IPS-NIHi11 (cell line): ENCODE results near the gene CAMK1D.

Source experiments
- DNase-seq: peaks from one replicate; pipeline ENCODE4 v3.0.0; 2012; ENCODE audit warnings: mixed read lengths, low spot score

Gene CAMK1D

DNA sequence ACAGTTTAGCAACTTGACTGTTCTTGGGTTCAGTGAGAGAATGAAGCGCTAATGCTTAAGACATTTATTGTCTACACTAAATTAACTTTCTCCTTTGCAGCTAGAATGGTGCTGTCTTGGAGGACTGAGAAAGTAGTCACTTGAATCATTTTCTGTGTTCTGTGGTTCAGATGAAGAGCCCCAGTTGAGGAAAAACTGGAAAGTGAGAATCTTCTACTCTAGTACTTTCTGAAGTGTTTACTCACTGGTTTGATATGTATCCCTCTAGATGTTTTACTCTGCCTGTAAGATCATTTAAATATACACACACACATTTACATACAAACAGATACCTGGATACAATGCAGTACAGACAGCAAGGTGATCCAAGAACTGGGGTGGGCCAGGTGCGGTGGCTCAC is 308.1 kb downstream of the CAMK1D start:
- DNase-seq = no peak

DNA sequence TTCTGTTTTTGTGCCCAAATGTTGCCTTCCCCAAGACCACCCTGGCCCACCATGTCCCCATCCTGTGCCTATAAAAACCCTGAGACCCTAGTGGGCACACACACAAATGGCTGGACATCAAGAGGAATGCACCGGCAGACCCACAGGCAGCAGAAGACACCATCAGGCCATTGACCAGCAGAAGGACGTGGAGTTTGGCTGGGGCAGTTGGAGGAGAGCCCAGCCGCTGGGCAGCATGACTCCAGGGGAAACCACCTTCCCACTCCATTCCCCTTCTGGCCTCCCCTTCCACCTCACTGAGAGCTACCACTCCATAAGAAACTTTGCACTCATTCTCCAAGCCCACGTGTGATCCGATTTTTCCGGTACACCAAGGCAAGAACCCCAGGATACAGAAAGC is 309.2 kb downstream of the CAMK1D start:
- DNase-seq = no peak

DNA sequence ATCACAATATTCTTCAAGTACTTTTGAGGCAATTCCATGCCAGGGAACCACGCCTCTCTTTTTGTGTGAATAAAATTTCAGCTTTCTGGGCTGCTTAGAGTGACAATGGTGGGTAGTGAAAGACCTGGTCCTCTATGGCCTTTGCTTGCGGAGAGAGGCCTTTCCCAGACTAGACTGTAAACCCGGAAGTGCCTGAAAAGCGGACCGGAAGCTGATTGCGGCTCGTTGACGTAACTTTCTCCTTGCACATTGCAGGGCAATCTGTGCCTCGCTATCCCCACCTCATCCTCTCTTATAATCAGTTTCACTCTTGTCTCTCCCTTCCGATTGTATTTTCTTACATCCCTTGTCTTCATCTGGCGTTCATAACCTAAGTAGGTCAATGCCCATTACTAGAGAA is 310.4 kb downstream of the CAMK1D start:
- DNase-seq = no peak

DNA sequence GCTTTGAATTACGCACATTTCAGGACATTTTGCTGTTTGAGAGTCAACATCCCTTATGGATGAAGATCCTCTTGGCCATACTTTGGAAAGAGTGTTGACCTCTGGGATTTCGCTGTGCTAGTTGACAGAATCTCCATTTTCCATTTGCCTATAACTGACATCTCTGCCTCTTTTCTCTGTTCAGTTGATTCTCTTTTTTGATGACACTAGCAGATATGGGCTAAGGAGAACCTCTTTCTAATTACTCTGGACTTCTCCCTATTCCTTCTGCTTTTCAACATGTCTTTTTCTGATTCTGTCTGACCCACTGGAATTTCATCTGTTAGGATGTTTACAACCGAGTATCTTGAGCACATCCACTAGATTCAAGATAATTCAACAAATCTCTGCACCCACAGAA is 311.5 kb downstream of the CAMK1D start:
- no peak for DNase-seq

- DNase-seq = no peak
Measured at GRCh38 chr10:12661671-12662070, 312.3 kb downstream of the CAMK1D start.

DNA sequence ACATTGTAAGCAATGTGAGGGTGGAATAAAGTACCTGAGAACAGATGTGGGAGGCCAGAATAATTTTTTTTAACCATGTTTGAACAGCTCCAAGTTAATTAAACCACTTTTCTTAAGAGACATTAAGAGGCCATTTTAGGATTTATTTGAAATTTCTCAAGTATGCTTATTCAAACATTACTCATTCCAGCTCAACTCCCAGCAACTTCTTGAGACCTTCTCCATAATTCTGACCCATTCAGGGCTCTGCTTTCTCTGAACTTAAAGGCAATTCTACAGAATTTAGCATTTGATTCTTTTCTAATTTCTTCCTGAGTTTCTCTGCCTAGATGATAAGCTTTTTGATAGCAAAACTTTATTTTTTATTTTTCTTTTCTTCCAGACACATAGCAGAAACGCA is 314.5 kb downstream of the CAMK1D start:
- DNase-seq = no peak

GRCh38 chr10:12665501-12665900 is 316.2 kb downstream of the CAMK1D start:
- no peak for DNase-seq

- no peak for DNase-seq
Measured at GRCh38 chr10:12667052-12667451, 317.7 kb downstream of the CAMK1D start.

DNA sequence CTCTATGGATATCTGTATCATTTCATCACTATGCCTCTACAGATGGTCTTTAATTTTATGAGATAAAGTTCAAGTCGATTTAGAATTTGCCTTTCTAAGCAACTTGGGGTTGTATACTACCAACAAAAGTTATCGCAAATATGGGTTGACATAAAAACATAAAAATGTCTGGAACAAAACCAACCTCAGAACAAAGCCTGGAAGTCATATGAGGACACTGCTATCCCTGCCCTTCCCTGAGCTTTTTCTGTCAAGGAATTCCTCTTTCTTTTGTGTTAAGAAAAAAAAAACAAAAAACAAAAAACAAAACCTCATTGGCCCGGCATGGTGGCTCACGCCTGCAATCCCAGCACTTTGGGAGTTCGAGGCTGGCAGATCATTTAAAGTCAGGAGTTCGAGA is 319.3 kb downstream of the CAMK1D start:
- DNase-seq = no peak

- no peak for DNase-seq
Measured at GRCh38 chr10:12670004-12670403, 320.7 kb downstream of the CAMK1D start.

- DNase-seq = no peak
Measured at GRCh38 chr10:12675186-12675585, 325.8 kb downstream of the CAMK1D start.

DNA sequence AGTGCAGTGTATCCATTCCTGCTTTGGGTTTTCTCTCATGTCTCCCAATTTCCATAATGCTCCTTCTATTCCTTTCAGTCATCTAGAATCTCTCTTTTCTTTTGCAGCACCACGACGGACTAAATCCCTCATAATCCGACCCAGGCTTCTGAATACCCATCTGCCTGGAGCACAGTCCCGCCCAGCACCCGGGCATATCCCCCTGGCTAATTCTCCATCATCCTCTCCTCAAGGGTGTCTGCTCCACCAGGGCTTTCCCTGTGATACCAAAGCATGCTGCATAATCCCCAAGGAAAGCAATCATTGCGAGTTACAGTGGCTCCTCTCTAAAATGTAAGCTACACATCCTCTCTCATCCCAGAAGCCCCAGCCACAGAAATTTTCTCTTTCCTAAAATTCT is 330.3 kb downstream of the CAMK1D start:
- no peak for DNase-seq

- DNase-seq = no peak
Measured at GRCh38 chr10:12681252-12681651, 331.9 kb downstream of the CAMK1D start.

DNA sequence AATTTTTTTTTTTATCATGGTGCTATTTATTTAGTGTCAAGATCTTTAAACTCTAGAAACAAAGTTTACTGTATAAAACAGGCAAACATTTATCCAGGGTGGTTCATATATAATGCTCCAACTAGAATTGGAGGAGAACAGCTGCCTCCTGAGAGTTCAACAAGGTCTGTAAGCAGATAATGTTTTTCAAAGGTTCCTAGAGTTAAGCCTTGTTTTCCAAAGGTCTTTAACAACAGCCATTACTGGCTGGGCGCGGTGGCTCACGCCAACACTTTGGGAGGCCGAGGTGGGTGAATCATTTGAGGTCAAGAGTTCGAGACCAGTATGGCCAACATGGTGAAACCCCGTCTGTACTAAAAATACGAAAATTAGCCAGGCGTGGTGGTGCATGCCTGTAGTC is 335.4 kb downstream of the CAMK1D start:
- DNase-seq = no peak

GRCh38 chr10:12685261-12686058 is 336.1 kb downstream of the CAMK1D start:
- DNase-seq = no peak

GRCh38 chr10:12687996-12688395 is 338.6 kb downstream of the CAMK1D start:
- no peak for DNase-seq

- DNase-seq = no peak
Measured at GRCh38 chr10:12689893-12690292, 340.5 kb downstream of the CAMK1D start.

DNA sequence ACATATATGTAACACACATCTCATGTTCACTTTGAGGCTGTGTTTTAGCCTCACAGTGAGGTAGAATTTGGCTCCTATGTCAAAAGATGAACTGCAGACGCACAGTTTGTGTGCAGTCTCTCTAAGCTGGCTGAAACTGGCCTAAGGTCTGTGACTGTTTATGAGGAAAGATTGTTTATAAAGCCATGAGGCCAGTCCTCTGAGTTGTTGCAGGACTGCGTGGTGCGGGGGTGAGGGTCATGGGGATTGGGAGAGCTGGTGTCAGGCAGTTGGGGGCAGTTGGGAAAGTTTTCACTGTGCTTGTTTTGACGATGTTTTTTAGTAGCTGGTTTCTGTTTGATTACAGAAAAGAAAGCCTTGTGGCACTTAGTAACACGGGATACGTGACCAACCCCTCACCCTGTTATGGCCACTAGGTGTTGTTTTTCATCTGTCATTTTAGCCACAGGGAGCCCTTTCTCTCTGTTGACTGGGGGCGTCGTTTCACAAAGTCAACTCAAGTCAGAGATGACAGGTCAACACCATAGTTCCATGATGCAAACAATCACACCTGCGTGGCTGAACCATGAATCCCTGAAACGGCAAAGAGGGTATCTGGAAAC is 341.3 kb downstream of the CAMK1D start:
- DNase-seq = no peak

- DNase-seq = no peak
Measured at GRCh38 chr10:12691596-12691995, 342.2 kb downstream of the CAMK1D start.

DNA sequence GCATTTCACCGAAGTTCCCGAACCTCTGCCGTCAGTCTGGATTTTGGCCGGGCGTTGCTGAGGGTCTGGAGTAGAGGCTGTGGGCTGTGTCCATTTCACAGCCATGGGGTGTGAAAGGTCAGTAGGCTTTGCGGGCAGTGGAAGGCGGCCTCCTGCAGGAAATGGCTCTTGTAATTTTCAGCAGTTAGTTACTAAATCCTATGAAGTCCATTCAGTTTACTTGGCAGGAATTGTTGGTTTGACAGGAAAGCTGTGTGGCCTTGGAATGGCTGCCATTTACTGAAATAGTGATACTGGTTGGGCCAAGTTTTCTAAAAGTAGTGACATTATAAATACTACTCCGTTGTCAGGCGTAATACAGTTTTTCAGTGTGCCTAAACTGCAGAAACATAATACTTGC is 348.4 kb downstream of the CAMK1D start:
- no peak for DNase-seq

GRCh38 chr10:12699258-12699700 is 349.9 kb downstream of the CAMK1D start:
- DNase-seq = no peak

- no peak for DNase-seq
Measured at GRCh38 chr10:12699781-12700556, 350.6 kb downstream of the CAMK1D start.

- no peak for DNase-seq
Measured at GRCh38 chr10:12700557-12700874, 351.2 kb downstream of the CAMK1D start.
